Right lobe of liver (tissue), 6 donors: ENCODE measurements around the gene RIOK2. TPM values are rescaled to one million over a fixed set of nuclear protein-coding genes. Genes with fewer than 3 reads are reported as not detected.

Experiments used
- ATAC-seq, 4 donors: fragments of 200-7000 bp; cut with Tn5 transposase; one replicate each; pipeline ENCODE4 v1.9.1; 2020; ENCODE audit warnings: mild to moderate bottlenecking in 4 of 4, moderate library complexity in 4 of 4
- DNase-seq, 3 donors: peaks; one replicate each; pipeline ENCODE4 v3.0.0-alpha.2; 2020
- H3K27ac ChIP-seq, 3 donors: fragments of 200-600 bp; one replicate each; pipeline ENCODE4 v1.8.0; 2022
- H3K27me3 ChIP-seq, 2 donors: fragments of 200-600 bp; one replicate each; pipeline ENCODE4 v1.8.0; 2022
- H3K36me3 ChIP-seq, 4 donors: fragments of 200-600 bp; sonication (generic) in 1 of 4; one replicate each; pipeline versions ENCODE4 v1.5.1 to v1.8.0; 2017 to 2022; ENCODE audit warnings: control low read depth in 1 of 4
- H3K4me1 ChIP-seq, 4 donors: fragments of 200-600 bp; sonication (generic) in 1 of 4; one replicate each; pipeline versions ENCODE4 v1.5.1 to v1.8.0; 2017 to 2022; ENCODE audit warnings: control low read depth in 1 of 4
- H3K4me3 ChIP-seq, 3 donors: fragments of 200-600 bp; one replicate each; pipeline ENCODE4 v1.8.0; 2022
- H3K9me3 ChIP-seq, 4 donors: fragments of 200-600 bp; sonication (generic) in 1 of 4; one replicate each; pipeline versions ENCODE4 v1.5.1 to v1.8.0; 2017 to 2022; ENCODE audit warnings: control low read depth in 1 of 4
- POLR2A ChIP-seq: fragments of 450-650 bp; IDR thresholded peaks from one replicate; pipeline ENCODE4 v1.6.1; 2017; ENCODE audit warnings: antibody characterized with exemption, mild to moderate bottlenecking
- WGBS: methylation state at CpG from one replicate; pipeline ENCODE4 v1.1.6; 2018; ENCODE audit warnings: low coverage, low lambda C conversion rate; ENCODE audit not compliant: insufficient coverage; ENCODE audit errors: missing lambda C conversion rate; 5-methylcytosine and 5-hydroxymethylcytosine counted together
- intact Hi-C, 2 donors: fragments of 100-400 bp; cut with DNase I; formaldehyde crosslinking; loops; one replicate each; pipeline versions ENCODE4 v1.11.2 to v1.14.1; 2022
- total RNA-seq, 6 experiments: library from RNA; depleted of rRNA in 2 of 6; stranded (reverse); fragments of >200 nt in 2 of 6; fragmentation: NEBNext Ultra II Directional in 3 of 6; extraction: Animal tissue kit (Norgen Biotek cat#: 25700) in 3 of 6; gene quantifications; one replicate each; pipeline versions ENCODE4 v1.1.0 to v1.2.4, GENCODE V29; 2016 to 2023
- TF ChIP-seq, protein P1 (sequence below), 4 donors: fragments of 200-600 bp in 3 of 4; fragments of 450-650 bp in 1 of 4; IDR thresholded peaks; one replicate each; pipeline versions ENCODE4 v1.5.1 to v1.8.0; 2016 to 2022; ENCODE audit warnings: antibody characterized with exemption in 4 of 4, mild to moderate bottlenecking in 2 of 4
- donor health status: DM: no; HTN: yes; CAD: no.
- donor health status: DM: no; HTN: no; CAD: no.
- donor health status: DM: no; HTN: no; CAD: no.
- donor health status: DM: no; HTN: yes; CAD: no.
- donor health status: DM: no; HTN: yes; CAD: no.

RIOK2 gene
- total RNA-seq, 6 experiments from 2014 or later = 7.0 to 17.6 (median 10.4) TPM

DNA sequence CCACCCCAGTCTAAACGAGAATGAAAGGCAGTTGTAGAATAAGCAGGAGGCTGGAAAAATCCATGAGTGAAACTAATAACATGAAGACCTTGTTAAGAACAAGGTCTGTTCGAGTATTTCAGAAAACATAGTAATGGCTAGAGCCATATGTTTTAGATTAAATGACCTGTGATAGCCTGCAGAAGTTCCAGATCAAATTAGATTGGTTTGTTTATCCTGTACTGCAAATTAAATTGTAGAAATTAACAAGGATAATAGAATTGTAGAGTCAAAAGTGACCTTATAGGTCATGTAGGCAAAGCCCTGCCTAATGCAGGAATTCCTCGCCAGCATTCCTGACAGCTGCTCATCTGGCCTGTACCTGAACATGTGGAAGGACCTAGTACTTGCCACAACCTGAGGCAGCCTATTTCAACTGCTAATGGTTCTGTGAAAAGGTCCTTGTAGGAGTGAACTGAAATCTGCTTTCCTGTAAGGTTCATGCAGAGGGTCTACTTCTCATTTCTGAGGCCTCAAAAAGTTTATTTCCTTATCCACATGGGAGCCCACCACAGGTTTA, 57.8 kb downstream of the RIOK2 start:
- ATAC-seq (no peak), DNase-seq (no peak)
- TF ChIP-seq, protein P1, sequence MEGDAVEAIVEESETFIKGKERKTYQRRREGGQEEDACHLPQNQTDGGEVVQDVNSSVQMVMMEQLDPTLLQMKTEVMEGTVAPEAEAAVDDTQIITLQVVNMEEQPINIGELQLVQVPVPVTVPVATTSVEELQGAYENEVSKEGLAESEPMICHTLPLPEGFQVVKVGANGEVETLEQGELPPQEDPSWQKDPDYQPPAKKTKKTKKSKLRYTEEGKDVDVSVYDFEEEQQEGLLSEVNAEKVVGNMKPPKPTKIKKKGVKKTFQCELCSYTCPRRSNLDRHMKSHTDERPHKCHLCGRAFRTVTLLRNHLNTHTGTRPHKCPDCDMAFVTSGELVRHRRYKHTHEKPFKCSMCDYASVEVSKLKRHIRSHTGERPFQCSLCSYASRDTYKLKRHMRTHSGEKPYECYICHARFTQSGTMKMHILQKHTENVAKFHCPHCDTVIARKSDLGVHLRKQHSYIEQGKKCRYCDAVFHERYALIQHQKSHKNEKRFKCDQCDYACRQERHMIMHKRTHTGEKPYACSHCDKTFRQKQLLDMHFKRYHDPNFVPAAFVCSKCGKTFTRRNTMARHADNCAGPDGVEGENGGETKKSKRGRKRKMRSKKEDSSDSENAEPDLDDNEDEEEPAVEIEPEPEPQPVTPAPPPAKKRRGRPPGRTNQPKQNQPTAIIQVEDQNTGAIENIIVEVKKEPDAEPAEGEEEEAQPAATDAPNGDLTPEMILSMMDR (IDR thresholded peaks at IDR 0.05) = no peak
- no peak for TF ChIP-seq POLR2A
- Histone ChIP-seq H3K27me3 (no peaks in the 10 kb centered on the region), H3K27ac (no peak overlapping the region), H3K4me3 (no peak overlapping the region), H3K9me3 (no peaks in the 10 kb centered on the region), H3K36me3 (no peaks in the 10 kb centered on the region), H3K4me1 (no peaks in the 10 kb centered on the region)
- intact Hi-C loops = no loop called here
- WGBS = 42% methylated on average over 3 of the region's 3 CpGs

DNA sequence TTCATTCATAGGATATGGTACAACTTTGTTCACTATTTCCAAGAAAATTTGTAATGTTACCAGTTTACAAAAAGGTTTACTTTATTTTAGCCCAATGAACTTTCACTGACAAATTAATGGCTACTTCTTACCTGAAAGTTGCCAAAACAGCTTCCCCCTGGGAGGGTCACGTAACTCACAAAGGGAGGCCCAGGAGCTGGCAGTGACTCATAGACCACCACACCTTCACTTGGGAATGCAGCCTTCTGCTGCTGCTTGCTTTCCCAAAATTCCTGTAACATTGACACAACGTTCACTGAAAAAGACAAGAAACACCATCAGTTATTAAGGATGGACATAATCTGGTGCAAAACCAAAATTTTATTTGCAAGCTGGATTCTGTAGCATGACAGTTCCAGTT, 58.7 kb downstream of the RIOK2 start:
- TF ChIP-seq, protein P1 (IDR thresholded peaks at IDR 0.05) = no peak
- 63% methylated on average over 2 of the region's 2 CpGs for WGBS
- H3K27me3 ChIP-seq = no peaks in the 10 kb centered on the region

DNA sequence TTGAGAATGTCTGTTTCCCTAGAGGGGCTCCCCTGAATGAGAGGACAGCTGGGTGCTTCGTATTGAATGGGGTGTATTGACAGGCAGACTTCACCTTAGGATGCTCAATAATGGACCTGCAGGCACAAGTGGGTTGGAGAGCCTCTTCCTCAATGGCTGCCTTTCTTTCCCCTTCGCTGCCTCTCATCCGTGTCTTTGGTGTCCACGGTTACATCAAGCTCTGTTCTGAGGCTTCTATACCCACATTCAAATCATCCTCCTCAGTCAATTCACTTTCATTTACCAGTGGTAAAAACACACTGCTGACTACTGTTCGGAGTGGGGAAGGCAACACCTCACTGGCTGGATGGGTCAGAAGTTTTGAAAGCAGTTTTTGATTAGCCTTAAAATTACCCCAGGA, 61.2 kb downstream of the RIOK2 start:
- Histone ChIP-seq H3K36me3 (no peaks in the 10 kb centered on the region), H3K27ac (no peak overlapping the region), H3K27me3 (no peaks in the 10 kb centered on the region), H3K9me3 (no peaks in the 10 kb centered on the region), H3K4me3 (no peak overlapping the region), H3K4me1 (no peaks in the 10 kb centered on the region)
- WGBS = 76% methylated on average over 5 of the region's 5 CpGs
- DNase-seq (no peak), ATAC-seq (no peak)
- TF ChIP-seq POLR2A = no peak
- TF ChIP-seq, protein P1 (IDR thresholded peaks at IDR 0.05) = no peak
- intact Hi-C loops = no loop called here

More for the DNA sequence above, 58.7 kb downstream of the RIOK2 start:
- intact Hi-C loops = no loop called here
- no peak overlapping the region for H3K27ac ChIP-seq
- no peaks in the 10 kb centered on the region for H3K4me1 ChIP-seq
- H3K4me3 ChIP-seq = no peak overlapping the region
- no peak for DNase-seq
- ATAC-seq = no peak
- H3K36me3 ChIP-seq = no peaks in the 10 kb centered on the region
- H3K9me3 ChIP-seq = no peaks in the 10 kb centered on the region

DNA sequence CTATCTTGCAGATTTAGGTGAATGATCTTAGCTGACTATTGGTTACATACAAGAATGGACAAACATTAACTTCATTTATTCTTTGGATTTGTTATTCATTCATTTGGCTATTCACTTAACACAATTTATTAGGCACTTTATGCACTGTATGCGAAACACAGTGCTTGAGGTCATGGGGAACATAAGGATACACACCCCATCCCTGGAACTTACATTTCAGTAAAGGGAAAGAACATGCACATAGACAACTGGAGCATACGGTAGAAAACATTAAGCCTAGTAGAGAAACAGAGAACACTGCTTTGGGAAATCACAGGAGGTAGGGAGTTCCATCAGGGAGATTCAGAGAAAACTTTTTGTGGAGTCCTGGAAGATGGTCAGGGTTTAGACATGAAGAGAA, 62.9 kb downstream of the RIOK2 start:
- Histone ChIP-seq H3K36me3 (no peaks in the 10 kb centered on the region), H3K27ac (no peak overlapping the region), H3K9me3 (no peaks in the 10 kb centered on the region), H3K4me3 (no peak overlapping the region), H3K4me1 (no peaks in the 10 kb centered on the region), H3K27me3 (no peaks in the 10 kb centered on the region)
- intact Hi-C loops = no loop called here
- ATAC-seq (no peak), DNase-seq (no peak)
- no peak for TF ChIP-seq POLR2A
- TF ChIP-seq, protein P1 (IDR thresholded peaks at IDR 0.05) = no peak
- 58% methylated on average over 2 of the region's 2 CpGs for WGBS

DNA sequence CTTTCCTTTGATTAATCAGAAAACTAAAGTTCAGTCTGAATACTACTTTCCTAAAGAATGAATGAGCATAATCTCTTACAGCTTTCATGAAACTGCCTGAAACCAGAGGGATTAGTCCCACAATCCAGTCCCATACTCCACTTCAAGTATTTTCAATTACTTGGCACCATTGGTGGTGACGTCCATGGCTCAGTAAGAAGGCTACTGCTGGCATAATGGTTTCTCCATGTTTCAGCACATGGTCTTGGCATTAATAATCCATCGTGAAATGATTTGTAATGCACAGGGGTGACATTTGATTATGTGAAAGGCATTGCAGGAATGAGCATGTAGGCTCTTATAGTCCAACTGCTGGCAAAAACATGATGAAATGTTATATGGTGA, 64.0 kb downstream of the RIOK2 start:
- ATAC-seq = no peak
- no peaks in the 10 kb centered on the region for H3K27me3 ChIP-seq
- no peak overlapping the region for H3K27ac ChIP-seq
- intact Hi-C loops = no loop called here
- H3K4me1 ChIP-seq = no peaks in the 10 kb centered on the region
- TF ChIP-seq, protein P1 (IDR thresholded peaks at IDR 0.05) = no peak
- TF ChIP-seq POLR2A = no peak
- DNase-seq = no peak
- no peaks in the 10 kb centered on the region for H3K9me3 ChIP-seq
- no peaks in the 10 kb centered on the region for H3K36me3 ChIP-seq
- no peak overlapping the region for H3K4me3 ChIP-seq
- 74% methylated on average over 2 of the region's 2 CpGs for WGBS
